HFF-Myc (cell line): ENCODE data around the gene GATAD2A.

Experiments used
- DNase-seq: peaks from one replicate; pipeline ENCODE4 v3.0.0-alpha.2; 2011; ENCODE audit warnings: low read depth; ENCODE audit errors: extremely low read depth
- H3K4me3 ChIP-seq: replicated peaks from 2 replicates; pipeline ENCODE4 v1.5.1; 2011; ENCODE audit warnings: low read depth, mild to moderate bottlenecking, control low read depth, low read length
- TF ChIP-seq, protein P1 (sequence below): IDR thresholded peaks from 2 replicates; pipeline ENCODE4 v1.5.1; 2012; ENCODE audit warnings: mild to moderate bottlenecking, low read depth, low read length, control low read depth; ENCODE audit errors: missing control alignments

The GATAD2A gene

DNA sequence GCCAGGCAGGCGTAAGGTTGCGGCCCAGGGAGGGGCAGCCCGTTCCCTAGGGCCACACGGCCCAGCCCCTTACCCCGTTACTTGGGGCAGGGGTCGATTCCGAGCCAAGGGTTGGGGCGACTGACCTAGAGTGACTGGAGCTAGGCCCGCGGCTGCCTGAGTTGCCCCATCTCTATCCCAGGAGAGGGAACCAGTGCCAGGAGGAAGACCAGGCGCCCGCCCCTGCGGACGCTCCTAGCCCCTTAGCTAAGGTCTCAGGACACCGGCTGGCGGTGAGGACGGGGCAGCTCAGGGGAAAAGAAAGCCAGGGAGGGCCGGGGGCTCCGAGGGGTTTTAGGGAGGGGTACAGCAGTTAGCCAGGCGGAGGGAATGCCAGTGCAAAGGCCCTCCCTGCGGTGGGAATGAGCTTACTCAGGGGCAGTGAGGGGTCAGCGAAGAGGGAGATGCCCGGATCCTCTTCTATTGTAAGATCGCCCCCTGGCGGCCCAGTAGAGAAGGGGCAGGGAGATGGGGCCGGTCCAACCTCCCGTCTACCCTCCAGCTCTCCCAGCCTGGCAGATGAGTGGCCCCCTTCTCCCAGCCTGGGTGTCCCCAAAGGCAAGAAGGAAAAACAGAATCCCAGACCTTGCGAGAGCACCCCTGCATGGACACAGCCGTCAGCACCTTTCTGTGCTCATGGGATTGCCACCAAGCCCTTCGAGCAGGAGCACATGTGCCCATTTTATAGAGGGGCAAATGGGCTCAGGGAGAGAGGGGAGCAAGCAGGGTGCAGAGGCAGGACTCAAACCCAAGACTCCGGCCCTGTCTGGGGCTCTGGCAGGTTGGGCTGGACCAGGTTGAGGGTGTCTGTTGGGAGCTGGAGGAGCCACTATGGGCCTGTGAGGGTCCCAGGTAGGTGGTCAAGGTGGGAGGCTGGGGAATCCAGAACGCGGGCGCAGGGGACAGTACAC is 148.9 kb downstream of the GATAD2A start:
- TF ChIP-seq, protein P1, sequence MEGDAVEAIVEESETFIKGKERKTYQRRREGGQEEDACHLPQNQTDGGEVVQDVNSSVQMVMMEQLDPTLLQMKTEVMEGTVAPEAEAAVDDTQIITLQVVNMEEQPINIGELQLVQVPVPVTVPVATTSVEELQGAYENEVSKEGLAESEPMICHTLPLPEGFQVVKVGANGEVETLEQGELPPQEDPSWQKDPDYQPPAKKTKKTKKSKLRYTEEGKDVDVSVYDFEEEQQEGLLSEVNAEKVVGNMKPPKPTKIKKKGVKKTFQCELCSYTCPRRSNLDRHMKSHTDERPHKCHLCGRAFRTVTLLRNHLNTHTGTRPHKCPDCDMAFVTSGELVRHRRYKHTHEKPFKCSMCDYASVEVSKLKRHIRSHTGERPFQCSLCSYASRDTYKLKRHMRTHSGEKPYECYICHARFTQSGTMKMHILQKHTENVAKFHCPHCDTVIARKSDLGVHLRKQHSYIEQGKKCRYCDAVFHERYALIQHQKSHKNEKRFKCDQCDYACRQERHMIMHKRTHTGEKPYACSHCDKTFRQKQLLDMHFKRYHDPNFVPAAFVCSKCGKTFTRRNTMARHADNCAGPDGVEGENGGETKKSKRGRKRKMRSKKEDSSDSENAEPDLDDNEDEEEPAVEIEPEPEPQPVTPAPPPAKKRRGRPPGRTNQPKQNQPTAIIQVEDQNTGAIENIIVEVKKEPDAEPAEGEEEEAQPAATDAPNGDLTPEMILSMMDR: peak; percentile 81
- H3K4me3 ChIP-seq: no peak overlapping the region
- no peak for DNase-seq

DNA sequence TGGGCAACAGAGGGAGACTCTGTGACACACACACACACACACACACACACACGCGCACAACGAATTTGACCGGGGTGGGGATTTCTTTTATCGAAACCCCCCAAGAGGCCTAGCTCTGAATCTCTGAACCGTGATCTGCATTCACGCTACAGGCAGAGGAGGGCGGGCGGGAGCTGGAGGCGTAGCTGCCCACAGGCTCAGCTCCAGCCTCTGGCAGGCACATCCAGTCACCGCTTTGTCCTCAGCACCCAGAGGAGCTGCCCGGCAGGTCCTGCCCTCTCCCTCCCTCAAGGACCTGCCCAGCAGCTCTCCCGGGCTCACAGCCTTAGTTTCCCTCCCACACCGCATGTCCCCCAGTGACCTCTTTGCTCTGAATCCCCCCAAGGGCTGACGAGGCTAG is 152.6 kb downstream of the GATAD2A start:
- TF ChIP-seq, protein P1: no peak
- no peak for DNase-seq

More for the DNA sequence above, 152.6 kb downstream of the GATAD2A start:
- no peak overlapping the region for H3K4me3 ChIP-seq
